ENCODE data around the gene SOX6.

GRCh38 chr11:15940462-15941205 is 415.7 kb downstream of the SOX6 start:
- TF ChIP-seq CTCF (IDR thresholded peaks at IDR 0.05; ENCODE audit: low read length), result no peak
- TF ChIP-seq EZH2 (IDR thresholded peaks at IDR 0.05; ENCODE audit: borderline replicate concordance, low read length), result no peak
